ENCODE measurements around the gene OSBP2.
A peak's percentile ranks its signal among the peaks of the same experiment; 100 is the strongest.

The OSBP2 gene

DNA sequence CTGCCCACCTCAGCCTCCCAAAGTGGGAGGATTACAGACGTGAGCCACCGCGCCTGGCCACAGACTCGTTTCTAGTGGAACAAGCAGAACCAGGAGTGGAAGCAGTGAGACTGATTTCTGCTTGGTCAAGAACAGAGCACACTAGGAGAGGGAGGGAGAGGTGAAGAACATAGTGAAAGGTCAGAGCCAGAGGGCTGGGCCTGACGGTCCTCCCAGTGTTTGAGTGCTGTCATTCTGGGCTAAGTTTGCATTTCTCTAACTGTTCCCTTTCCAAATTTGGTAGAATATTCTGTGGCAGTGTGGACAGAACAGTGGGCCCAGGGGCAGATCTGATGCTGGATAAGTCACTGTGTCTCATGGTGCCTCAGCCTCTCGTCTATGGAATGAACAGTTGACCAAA lies 55.2 kb downstream of the OSBP2 start:
- Histone ChIP-seq H3K9ac (ENCODE audit: low read length) (no peak overlapping the region), H3K4me2 (ENCODE audit: low read length) (no peak overlapping the region)
- WGBS (ENCODE audit: extremely low coverage, insufficient coverage, low lambda C conversion rate) = no CpG with 5 or more reads among the region's 6 CpGs

DNA sequence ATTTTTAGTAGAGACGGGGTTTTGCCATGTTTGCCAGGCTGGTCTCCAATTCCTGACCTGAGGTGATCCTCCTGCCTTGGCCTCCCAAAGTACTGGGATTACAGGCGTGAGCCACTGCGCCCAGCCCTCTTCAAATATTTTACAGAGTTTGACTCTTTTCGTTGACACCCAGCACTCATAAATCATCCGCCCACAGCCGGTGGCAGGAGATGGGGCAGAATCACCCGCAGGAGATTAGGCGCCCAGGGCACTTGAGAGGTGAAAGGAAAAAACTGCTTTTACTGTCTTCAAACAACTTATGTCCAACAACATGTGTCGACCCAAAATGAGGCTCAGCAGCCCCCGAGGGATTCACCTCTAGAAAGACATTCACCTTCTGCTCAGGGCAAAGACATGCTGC lies 56.9 kb downstream of the OSBP2 start:
- Histone ChIP-seq H3K79me2 (ENCODE audit: control insufficient read depth, insufficient read depth, low read length) (no peaks in the 10 kb centered on the region), H3K9ac (ENCODE audit: low read length) (no peak overlapping the region), H4K8ac (ENCODE audit: low read depth, low read length) (no peak overlapping the region), H3K4me2 (ENCODE audit: low read length) (no peak overlapping the region), H4K5ac (ENCODE audit: low read length) (no peak overlapping the region), H2AK5ac (ENCODE audit: low read length) (no peak overlapping the region), H3K79me1 (ENCODE audit: low read length) (no peaks in the 10 kb centered on the region), H3K4me1 (ENCODE audit: control insufficient read depth, low read depth, low read length) (no peaks in the 10 kb centered on the region), H3K27ac (ENCODE audit: low read depth, low read length) (no peak overlapping the region), H3K18ac (ENCODE audit: low read length) (no peak overlapping the region), H2BK5ac (ENCODE audit: low read length) (no peak overlapping the region), H3K56ac (ENCODE audit: low read length) (no peak overlapping the region), H2BK15ac (replicated peaks; ENCODE audit: low read depth) (no peak overlapping the region), H3K4me3 (ENCODE audit: low read length) (no peak overlapping the region), H3K23ac (ENCODE audit: low read length) (no peak overlapping the region), H3K36me3 (ENCODE audit: control insufficient read depth, insufficient read depth, low read length) (no peaks in the 10 kb centered on the region), H3K4ac (ENCODE audit: low read depth, low read length) (no peak overlapping the region), H3K27me3 (ENCODE audit: insufficient read depth, low read length, poor library complexity) (no peaks in the 10 kb centered on the region), H2BK120ac (ENCODE audit: low read depth, low read length) (no peak overlapping the region)
- no peak for DNase-seq
- WGBS (ENCODE audit: extremely low coverage, insufficient coverage, low lambda C conversion rate) = no CpG with 5 or more reads among the region's 10 CpGs

More for the DNA sequence above, 55.2 kb downstream of the OSBP2 start:
- no peak overlapping the region for H2AK5ac ChIP-seq (ENCODE audit: low read length)
- no peak overlapping the region for H3K18ac ChIP-seq (ENCODE audit: low read length)
- no peaks in the 10 kb centered on the region for H3K36me3 ChIP-seq (ENCODE audit: control insufficient read depth, insufficient read depth, low read length)
- H4K8ac ChIP-seq (ENCODE audit: low read depth, low read length) = no peak overlapping the region
- no peaks in the 10 kb centered on the region for H3K79me2 ChIP-seq (ENCODE audit: control insufficient read depth, insufficient read depth, low read length)
- no peak overlapping the region for H2BK120ac ChIP-seq (ENCODE audit: low read depth, low read length)
- no peaks in the 10 kb centered on the region for H3K4me1 ChIP-seq (ENCODE audit: control insufficient read depth, low read depth, low read length)
- no peaks in the 10 kb centered on the region for H3K79me1 ChIP-seq (ENCODE audit: low read length)
- H3K27me3 ChIP-seq (ENCODE audit: insufficient read depth, low read length, poor library complexity) = no peaks in the 10 kb centered on the region
- H3K23ac ChIP-seq (ENCODE audit: low read length) = no peak overlapping the region
- no peak for DNase-seq
- H3K4me3 ChIP-seq (ENCODE audit: low read length) = no peak overlapping the region
- no peak overlapping the region for H2BK15ac ChIP-seq (replicated peaks; ENCODE audit: low read depth)
- H3K27ac ChIP-seq (ENCODE audit: low read depth, low read length) = no peak overlapping the region
- no peak overlapping the region for H2BK5ac ChIP-seq (ENCODE audit: low read length)
- H4K5ac ChIP-seq (ENCODE audit: low read length) = no peak overlapping the region
- H3K56ac ChIP-seq (ENCODE audit: low read length) = no peak overlapping the region
- no peak overlapping the region for H3K4ac ChIP-seq (ENCODE audit: low read depth, low read length)

DNA sequence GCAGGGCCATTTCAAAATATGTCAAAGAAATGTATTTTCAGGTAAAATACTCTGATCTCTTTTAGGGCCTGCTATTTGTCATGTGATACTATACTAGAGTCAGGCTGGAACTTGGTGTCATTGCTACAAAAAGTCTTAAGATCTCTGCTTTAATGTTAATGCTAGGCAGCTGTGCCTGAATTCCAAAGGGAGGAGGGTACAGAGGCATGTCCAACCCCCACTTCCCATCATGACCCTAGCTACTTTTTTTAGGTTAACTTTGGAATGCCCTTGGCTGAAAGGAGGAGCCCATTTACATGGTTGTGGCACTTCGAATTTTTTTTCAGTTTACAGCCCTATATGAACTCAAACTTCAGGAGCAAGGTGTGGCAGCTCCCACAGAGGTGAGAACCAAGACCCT lies 58.1 kb downstream of the OSBP2 start:
- no peak overlapping the region for H3K4me2 ChIP-seq (ENCODE audit: low read length)

DNA sequence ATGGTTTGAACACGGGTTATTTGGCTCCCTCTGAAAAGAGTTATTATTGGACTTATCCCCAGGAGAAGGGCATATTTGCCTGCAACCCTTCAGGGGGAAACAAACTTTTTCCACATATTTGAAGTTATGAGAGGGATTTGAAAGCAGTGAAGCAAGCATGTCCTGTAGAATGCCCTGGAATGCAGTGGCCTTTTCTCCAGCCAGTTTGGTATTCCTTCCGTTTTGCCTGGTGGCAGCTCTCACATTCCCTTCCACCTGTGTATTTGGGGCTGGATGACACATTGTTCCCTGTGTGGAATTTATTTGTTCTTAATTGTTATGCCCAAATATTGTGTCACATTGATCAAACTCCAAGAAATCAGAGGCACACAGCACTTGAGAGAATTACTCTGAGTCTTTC lies 59.0 kb downstream of the OSBP2 start:
- H4K5ac ChIP-seq (ENCODE audit: low read length) = no peak overlapping the region
- no peaks in the 10 kb centered on the region for H3K36me3 ChIP-seq (ENCODE audit: control insufficient read depth, insufficient read depth, low read length)
- no peaks in the 10 kb centered on the region for H3K4me1 ChIP-seq (ENCODE audit: control insufficient read depth, low read depth, low read length)
- no peak for DNase-seq
- H3K27me3 ChIP-seq (ENCODE audit: insufficient read depth, low read length, poor library complexity) = no peaks in the 10 kb centered on the region
- no peak overlapping the region for H3K4me2 ChIP-seq (ENCODE audit: low read length)
- no peak overlapping the region for H2BK5ac ChIP-seq (ENCODE audit: low read length)
- H2BK15ac ChIP-seq (replicated peaks; ENCODE audit: low read depth) = no peak overlapping the region
- H3K4me3 ChIP-seq (ENCODE audit: low read length) = no peak overlapping the region
- no peaks in the 10 kb centered on the region for H3K79me2 ChIP-seq (ENCODE audit: control insufficient read depth, insufficient read depth, low read length)
- H3K23ac ChIP-seq (ENCODE audit: low read length) = no peak overlapping the region
- H3K27ac ChIP-seq (ENCODE audit: low read depth, low read length) = no peak overlapping the region
- no peak overlapping the region for H3K4ac ChIP-seq (ENCODE audit: low read depth, low read length)
- WGBS (ENCODE audit: extremely low coverage, insufficient coverage, low lambda C conversion rate) = no CpG with 5 or more reads among the region's 2 CpGs
- H4K8ac ChIP-seq (ENCODE audit: low read depth, low read length) = no peak overlapping the region
- H3K9ac ChIP-seq (ENCODE audit: low read length) = no peak overlapping the region
- H3K56ac ChIP-seq (ENCODE audit: low read length) = no peak overlapping the region
- no peak overlapping the region for H2AK5ac ChIP-seq (ENCODE audit: low read length)
- H3K18ac ChIP-seq (ENCODE audit: low read length) = no peak overlapping the region
- no peak overlapping the region for H2BK120ac ChIP-seq (ENCODE audit: low read depth, low read length)
- no peaks in the 10 kb centered on the region for H3K79me1 ChIP-seq (ENCODE audit: low read length)

More for the DNA sequence above, 58.1 kb downstream of the OSBP2 start:
- no peak overlapping the region for H2AK5ac ChIP-seq (ENCODE audit: low read length)
- no peaks in the 10 kb centered on the region for H3K4me1 ChIP-seq (ENCODE audit: control insufficient read depth, low read depth, low read length)
- H4K5ac ChIP-seq (ENCODE audit: low read length) = no peak overlapping the region
- H2BK5ac ChIP-seq (ENCODE audit: low read length) = no peak overlapping the region
- DNase-seq = no peak
- no peak overlapping the region for H3K27ac ChIP-seq (ENCODE audit: low read depth, low read length)
- H4K8ac ChIP-seq (ENCODE audit: low read depth, low read length) = no peak overlapping the region
- H3K27me3 ChIP-seq (ENCODE audit: insufficient read depth, low read length, poor library complexity) = no peaks in the 10 kb centered on the region
- H3K79me1 ChIP-seq (ENCODE audit: low read length) = no peaks in the 10 kb centered on the region
- no peak overlapping the region for H3K18ac ChIP-seq (ENCODE audit: low read length)
- WGBS (ENCODE audit: extremely low coverage, insufficient coverage, low lambda C conversion rate) = no CpG with 5 or more reads among the region's 1 CpG
- no peak overlapping the region for H3K9ac ChIP-seq (ENCODE audit: low read length)
- no peaks in the 10 kb centered on the region for H3K79me2 ChIP-seq (ENCODE audit: control insufficient read depth, insufficient read depth, low read length)
- H3K36me3 ChIP-seq (ENCODE audit: control insufficient read depth, insufficient read depth, low read length) = no peaks in the 10 kb centered on the region
- no peak overlapping the region for H3K4me3 ChIP-seq (ENCODE audit: low read length)
- no peak overlapping the region for H2BK15ac ChIP-seq (replicated peaks; ENCODE audit: low read depth)
- no peak overlapping the region for H2BK120ac ChIP-seq (ENCODE audit: low read depth, low read length)
- no peak overlapping the region for H3K4ac ChIP-seq (ENCODE audit: low read depth, low read length)
- no peak overlapping the region for H3K56ac ChIP-seq (ENCODE audit: low read length)
- no peak overlapping the region for H3K23ac ChIP-seq (ENCODE audit: low read length)

DNA sequence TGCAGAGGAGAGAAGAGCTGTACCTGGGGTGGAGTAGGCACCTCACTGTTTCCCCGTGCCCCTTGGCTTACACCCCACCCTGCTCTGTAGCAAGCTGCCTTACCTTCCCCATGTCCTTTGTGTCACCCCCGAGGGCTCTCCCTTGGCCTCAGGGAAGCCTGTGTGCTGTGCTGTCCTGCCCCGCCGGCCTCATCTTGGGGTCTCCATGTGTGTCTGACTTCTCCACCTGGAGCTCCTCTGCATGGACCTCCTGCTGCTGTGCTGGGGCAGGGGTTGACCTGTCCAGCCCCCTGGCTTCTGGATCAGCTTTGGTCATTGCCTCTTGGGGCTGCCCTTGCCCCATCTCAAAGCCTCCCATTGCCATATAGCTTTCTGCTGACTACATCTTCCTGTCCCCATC lies 59.8 kb downstream of the OSBP2 start:
- no peak overlapping the region for H3K4me2 ChIP-seq (ENCODE audit: low read length)
- no peak overlapping the region for H4K8ac ChIP-seq (ENCODE audit: low read depth, low read length)
- no peak overlapping the region for H4K5ac ChIP-seq (ENCODE audit: low read length)
- no peak overlapping the region for H3K4ac ChIP-seq (ENCODE audit: low read depth, low read length)
- no peak overlapping the region for H3K27ac ChIP-seq (ENCODE audit: low read depth, low read length)
- WGBS (ENCODE audit: extremely low coverage, insufficient coverage, low lambda C conversion rate) = no CpG with 5 or more reads among the region's 4 CpGs
- H3K79me2 ChIP-seq (ENCODE audit: control insufficient read depth, insufficient read depth, low read length) = no peaks in the 10 kb centered on the region
- H3K79me1 ChIP-seq (ENCODE audit: low read length) = no peaks in the 10 kb centered on the region
- H3K56ac ChIP-seq (ENCODE audit: low read length) = no peak overlapping the region
- no peak overlapping the region for H3K9ac ChIP-seq (ENCODE audit: low read length)
- H3K4me1 ChIP-seq (ENCODE audit: control insufficient read depth, low read depth, low read length) = no peaks in the 10 kb centered on the region
- DNase-seq = no peak
- no peaks in the 10 kb centered on the region for H3K36me3 ChIP-seq (ENCODE audit: control insufficient read depth, insufficient read depth, low read length)
- no peaks in the 10 kb centered on the region for H3K27me3 ChIP-seq (ENCODE audit: insufficient read depth, low read length, poor library complexity)
- no peak overlapping the region for H3K23ac ChIP-seq (ENCODE audit: low read length)
- no peak overlapping the region for H2BK15ac ChIP-seq (replicated peaks; ENCODE audit: low read depth)
- H2AK5ac ChIP-seq (ENCODE audit: low read length) = no peak overlapping the region
- H3K18ac ChIP-seq (ENCODE audit: low read length) = no peak overlapping the region
- no peak overlapping the region for H2BK5ac ChIP-seq (ENCODE audit: low read length)
- H3K4me3 ChIP-seq (ENCODE audit: low read length) = no peak overlapping the region
- no peak overlapping the region for H2BK120ac ChIP-seq (ENCODE audit: low read depth, low read length)

DNA sequence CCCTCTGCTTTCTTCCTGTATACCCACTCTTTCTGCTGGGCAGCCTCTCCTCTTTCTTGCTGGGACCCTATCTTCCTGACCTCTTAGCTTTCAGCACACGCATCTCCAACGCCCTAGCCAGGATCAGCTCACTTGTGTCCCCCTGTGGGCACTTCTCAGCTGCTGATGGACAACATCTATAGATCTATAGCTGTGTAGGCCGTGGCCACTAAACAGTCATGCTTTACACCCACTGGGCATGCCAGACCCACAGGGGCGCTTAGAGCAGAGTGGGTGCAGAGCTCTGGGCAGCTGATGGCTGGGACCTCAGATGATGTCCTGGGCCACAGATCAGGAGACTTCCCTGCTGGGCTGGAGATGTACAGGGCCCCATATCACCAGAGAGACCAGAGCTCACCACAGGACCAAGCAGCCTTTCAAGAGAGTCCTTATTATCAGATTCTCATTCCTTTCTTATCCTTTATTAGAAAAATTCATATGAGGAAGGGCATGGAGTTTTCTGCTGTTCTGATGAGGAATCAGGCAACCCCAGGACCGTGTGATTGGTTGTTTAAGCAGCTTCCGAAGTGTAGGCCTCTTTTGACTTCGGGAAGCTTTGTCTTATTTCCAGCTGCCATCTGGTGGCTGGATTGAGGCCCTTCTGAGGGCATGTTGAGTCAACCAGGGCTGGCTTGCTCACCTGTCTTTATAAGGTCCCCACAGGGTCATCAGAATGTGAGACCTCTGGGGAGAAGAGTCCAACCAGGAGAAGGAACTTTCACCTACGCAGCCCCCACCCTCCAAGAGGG lies 60.5 kb downstream of the OSBP2 start:
- Histone ChIP-seq H2BK120ac (ENCODE audit: low read depth, low read length) (no peak overlapping the region), H3K4me3 (ENCODE audit: low read length) (no peak overlapping the region), H3K4me2 (ENCODE audit: low read length) (no peak overlapping the region), H3K36me3 (ENCODE audit: control insufficient read depth, insufficient read depth, low read length) (no peaks in the 10 kb centered on the region), H4K8ac (ENCODE audit: low read depth, low read length) (no peak overlapping the region), H3K56ac (ENCODE audit: low read length) (no peak overlapping the region), H3K79me1 (ENCODE audit: low read length) (no peaks in the 10 kb centered on the region), H2BK15ac (replicated peaks; ENCODE audit: low read depth) (no peak overlapping the region), H2BK5ac (ENCODE audit: low read length) (no peak overlapping the region), H2AK5ac (ENCODE audit: low read length) (no peak overlapping the region), H3K27ac (ENCODE audit: low read depth, low read length) (no peak overlapping the region), H3K18ac (ENCODE audit: low read length) (no peak overlapping the region), H3K79me2 (ENCODE audit: control insufficient read depth, insufficient read depth, low read length) (no peaks in the 10 kb centered on the region), H4K5ac (ENCODE audit: low read length) (no peak overlapping the region), H3K27me3 (ENCODE audit: insufficient read depth, low read length, poor library complexity) (no peaks in the 10 kb centered on the region), H3K4me1 (ENCODE audit: control insufficient read depth, low read depth, low read length) (no peaks in the 10 kb centered on the region), H3K9ac (ENCODE audit: low read length) (no peak overlapping the region), H3K4ac (ENCODE audit: low read depth, low read length) (no peak overlapping the region), H3K23ac (ENCODE audit: low read length) (no peak overlapping the region)
- peak; percentile 86 for DNase-seq
- no CpG with 5 or more reads among the region's 8 CpGs for WGBS (ENCODE audit: extremely low coverage, insufficient coverage, low lambda C conversion rate)

All from mesendoderm (in vitro differentiated cells).